Effector memory CD4-positive, alpha-beta T cell (primary cell): ENCODE results near the gene XIRP1.
A peak's percentile ranks its signal among the peaks of the same experiment; 100 is the strongest.

Source experiments
- DNase-seq, 3 donors: peaks; one replicate each; pipeline ENCODE4 v3.0.0-alpha.2; 2020
- H3K27ac ChIP-seq: 2 replicates; pipeline ENCODE4 v1.7.0; 2013; ENCODE audit warnings: mild to moderate bottlenecking, low read length, moderate library complexity; ENCODE audit not compliant: insufficient read depth, poor library complexity, severe bottlenecking
- H3K27me3 ChIP-seq: replicated peaks from 2 replicates; pipeline ENCODE4 v1.7.0; 2013; ENCODE audit warnings: mild to moderate bottlenecking, low read length; ENCODE audit not compliant: insufficient read depth, control insufficient read depth, poor library complexity, severe bottlenecking
- H3K36me3 ChIP-seq: 2 replicates; pipeline ENCODE4 v1.7.0; 2013; ENCODE audit warnings: mild to moderate bottlenecking, low read length, moderate library complexity; ENCODE audit not compliant: control insufficient read depth, insufficient read depth
- H3K4me1 ChIP-seq: 2 replicates; pipeline ENCODE4 v1.7.0; 2013; ENCODE audit warnings: low read length, mild to moderate bottlenecking; ENCODE audit not compliant: control insufficient read depth, insufficient read depth, poor library complexity, severe bottlenecking
- H3K4me3 ChIP-seq: 2 replicates; pipeline ENCODE4 v1.7.0; 2013; ENCODE audit warnings: low read length, low read depth, mild to moderate bottlenecking; ENCODE audit not compliant: insufficient read depth, poor library complexity, severe bottlenecking
- H3K9me3 ChIP-seq: 2 replicates; pipeline ENCODE4 v1.7.0; 2013; ENCODE audit warnings: mild to moderate bottlenecking, low read length, moderate library complexity; ENCODE audit not compliant: control insufficient read depth

XIRP1 gene

GRCh38 chr3:39144748-39145380, 47.5 kb downstream of the XIRP1 start:
- Histone ChIP-seq H3K27ac (no peak overlapping the region), H3K27me3 (no peaks in the 10 kb centered on the region), H3K4me3 (no peak overlapping the region), H3K4me1 (peaks cover 40% of the 10 kb centered on the region), H3K9me3 (no peaks in the 10 kb centered on the region), H3K36me3 (peaks cover 68% of the 10 kb centered on the region)
- DNase-seq: no peak

GRCh38 chr3:39144095-39144747, 48.2 kb downstream of the XIRP1 start:
- Histone ChIP-seq H3K27ac (no peak overlapping the region), H3K4me1 (peaks cover 33% of the 10 kb centered on the region), H3K4me3 (no peak overlapping the region), H3K27me3 (no peaks in the 10 kb centered on the region), H3K36me3 (peaks cover 68% of the 10 kb centered on the region), H3K9me3 (no peaks in the 10 kb centered on the region)
- DNase-seq: no peak

- H3K4me3 ChIP-seq: no peak overlapping the region
- no peaks in the 10 kb centered on the region for H3K9me3 ChIP-seq
- H3K36me3 ChIP-seq: peaks cover 68% of the 10 kb centered on the region
- no peak for DNase-seq
- H3K27ac ChIP-seq: no peak overlapping the region
- H3K27me3 ChIP-seq: no peaks in the 10 kb centered on the region
- peaks cover 25% of the 10 kb centered on the region for H3K4me1 ChIP-seq
Measured at GRCh38 chr3:39143051-39143885, 49.1 kb downstream of the XIRP1 start.

GRCh38 chr3:39142067-39142466, 50.3 kb downstream of the XIRP1 start:
- peaks cover 13% of the 10 kb centered on the region for H3K4me1 ChIP-seq
- H3K36me3 ChIP-seq: peaks cover 68% of the 10 kb centered on the region
- H3K4me3 ChIP-seq: no peak overlapping the region
- no peaks in the 10 kb centered on the region for H3K27me3 ChIP-seq
- H3K9me3 ChIP-seq: no peaks in the 10 kb centered on the region
- H3K27ac ChIP-seq: no peak overlapping the region
- DNase-seq: no peak

GRCh38 chr3:39141171-39141995, 51.0 kb downstream of the XIRP1 start:
- H3K27me3 ChIP-seq: no peaks in the 10 kb centered on the region
- H3K27ac ChIP-seq: no peak overlapping the region
- DNase-seq: peak in 1 of 3 donors; percentile 10
- peaks cover 6% of the 10 kb centered on the region for H3K4me1 ChIP-seq
- H3K36me3 ChIP-seq: peaks cover 65% of the 10 kb centered on the region
- H3K9me3 ChIP-seq: no peaks in the 10 kb centered on the region
- no peak overlapping the region for H3K4me3 ChIP-seq

- H3K27me3 ChIP-seq: no peaks in the 10 kb centered on the region
- no peaks in the 10 kb centered on the region for H3K4me1 ChIP-seq
- H3K9me3 ChIP-seq: no peaks in the 10 kb centered on the region
- H3K36me3 ChIP-seq: peaks cover 56% of the 10 kb centered on the region
- DNase-seq: no peak
- H3K4me3 ChIP-seq: no peak overlapping the region
- no peak overlapping the region for H3K27ac ChIP-seq
Measured at GRCh38 chr3:39140341-39140971, 51.9 kb downstream of the XIRP1 start.

- H3K9me3 ChIP-seq: no peaks in the 10 kb centered on the region
- H3K36me3 ChIP-seq: peaks cover 46% of the 10 kb centered on the region
- no peak overlapping the region for H3K4me3 ChIP-seq
- DNase-seq: no peak
- H3K4me1 ChIP-seq: no peaks in the 10 kb centered on the region
- no peaks in the 10 kb centered on the region for H3K27me3 ChIP-seq
- H3K27ac ChIP-seq: no peak overlapping the region
Measured at GRCh38 chr3:39139442-39139841, 53.0 kb downstream of the XIRP1 start.

- Histone ChIP-seq H3K27ac (no peak overlapping the region), H3K36me3 (peaks cover 40% of the 10 kb centered on the region), H3K4me3 (no peak overlapping the region), H3K9me3 (no peaks in the 10 kb centered on the region), H3K27me3 (no peaks in the 10 kb centered on the region), H3K4me1 (no peaks in the 10 kb centered on the region)
- DNase-seq: no peak
Measured at GRCh38 chr3:39138804-39139415, 53.5 kb downstream of the XIRP1 start.
